H9 (cell line): ENCODE results near the gene PRMT2. TPM values are rescaled to one million over a fixed set of nuclear protein-coding genes. Genes with fewer than 3 reads are reported as not detected.

ENCODE experiments used
- DNase-seq: peaks from one replicate; pipeline ENCODE4 v3.0.0-alpha.2; 2017
- H2AFZ ChIP-seq: one replicate; pipeline ENCODE4 v1.6.1; 2013; ENCODE audit warnings: mild to moderate bottlenecking, low read length, control low read depth, moderate library complexity
- H2AK5ac ChIP-seq: 2 replicates; pipeline ENCODE4 v1.6.1; 2013; ENCODE audit warnings: low read length, control low read depth, mixed read lengths; ENCODE audit not compliant: insufficient read length
- H2BK120ac ChIP-seq: one replicate; pipeline ENCODE4 v1.6.1; 2013; ENCODE audit warnings: low read depth, mild to moderate bottlenecking, low read length, control low read depth, inconsistent platforms; ENCODE audit not compliant: poor library complexity, severe bottlenecking
- H2BK12ac ChIP-seq: 2 replicates; pipeline ENCODE4 v1.6.1; 2013; ENCODE audit warnings: low read length, control low read depth, mixed read lengths, low read depth; ENCODE audit not compliant: insufficient read length
- H2BK15ac ChIP-seq: 2 replicates; pipeline ENCODE4 v1.6.1; 2013; ENCODE audit warnings: low read depth, low read length, control low read depth
- H2BK20ac ChIP-seq: one replicate; pipeline ENCODE4 v1.6.1; 2013; ENCODE audit warnings: low read depth, mild to moderate bottlenecking, low read length, control low read depth, inconsistent platforms; ENCODE audit not compliant: poor library complexity, severe bottlenecking
- H2BK5ac ChIP-seq: 2 replicates; pipeline ENCODE4 v1.6.1; 2013; ENCODE audit warnings: low read length, control low read depth, mixed read lengths; ENCODE audit not compliant: insufficient read length
- H3K14ac ChIP-seq: 2 replicates; pipeline ENCODE4 v1.6.1; 2013; ENCODE audit warnings: low read length, control low read depth; ENCODE audit not compliant: insufficient read depth
- H3K18ac ChIP-seq: 2 replicates; pipeline ENCODE4 v1.6.1; 2013; ENCODE audit warnings: low read depth, mild to moderate bottlenecking, mixed read lengths, low read length, control low read depth; ENCODE audit not compliant: insufficient read length
- H3K23ac ChIP-seq: 2 replicates; pipeline ENCODE4 v1.6.1; 2013; ENCODE audit warnings: low read length, control low read depth, mixed read lengths, low read depth; ENCODE audit not compliant: insufficient read length
- H3K23me2 ChIP-seq: 2 replicates; pipeline ENCODE4 v1.6.1; 2013; ENCODE audit warnings: low read depth, mild to moderate bottlenecking, mixed read lengths, low read length, control low read depth; ENCODE audit not compliant: insufficient read length, poor library complexity, severe bottlenecking
- H3K27ac ChIP-seq: 2 replicates; pipeline ENCODE4 v1.5.1; 2013; ENCODE audit warnings: low read length, control low read depth, mixed read lengths, low read depth; ENCODE audit not compliant: insufficient read length
- H3K27me3 ChIP-seq: 2 replicates; pipeline ENCODE4 v1.6.1; 2013; ENCODE audit warnings: low read length, control low read depth, inconsistent platforms; ENCODE audit not compliant: insufficient read depth
- H3K4ac ChIP-seq: 2 replicates; pipeline ENCODE4 v1.6.1; 2013; ENCODE audit warnings: low read depth, mild to moderate bottlenecking, control low read depth, inconsistent platforms, low read length, moderate library complexity
- H3K4me1 ChIP-seq: 2 replicates; pipeline ENCODE4 v1.6.1; 2013; ENCODE audit warnings: low read length, control low read depth, inconsistent platforms; ENCODE audit not compliant: insufficient read depth
- H3K4me2 ChIP-seq: 2 replicates; pipeline ENCODE4 v1.6.1; 2013; ENCODE audit warnings: low read length, control low read depth, mixed read lengths; ENCODE audit not compliant: insufficient read length, insufficient read depth
- H3K56ac ChIP-seq: 2 replicates; pipeline ENCODE4 v1.6.1; 2013; ENCODE audit warnings: low read depth, mild to moderate bottlenecking, mixed read lengths, low read length, control low read depth; ENCODE audit not compliant: insufficient read length
- H3K79me1 ChIP-seq: 2 replicates; pipeline ENCODE4 v1.6.1; 2013; ENCODE audit warnings: low read depth, mild to moderate bottlenecking, moderate library complexity, low read length, control low read depth, inconsistent platforms; ENCODE audit not compliant: insufficient read depth, poor library complexity, severe bottlenecking
- H3K79me2 ChIP-seq: 2 replicates; pipeline ENCODE4 v1.6.1; 2013; ENCODE audit warnings: low read length, control low read depth, inconsistent platforms; ENCODE audit not compliant: insufficient read depth
- H3K9ac ChIP-seq: 2 replicates; pipeline ENCODE4 v1.6.1; 2013; ENCODE audit warnings: low read length, control low read depth, mixed read lengths; ENCODE audit not compliant: insufficient read length; ENCODE audit errors: extremely low read depth
- H3K9me3 ChIP-seq: one replicate; pipeline ENCODE4 v1.6.1; 2013; ENCODE audit warnings: low read depth, low read length, inconsistent platforms; ENCODE audit not compliant: control insufficient read depth
- H3T11ph ChIP-seq: one replicate; pipeline ENCODE4 v1.6.1; 2013; ENCODE audit warnings: mild to moderate bottlenecking, low read length, control low read depth, inconsistent platforms
- H4K20me1 ChIP-seq: one replicate; pipeline ENCODE4 v1.6.1; 2013; ENCODE audit not compliant: control insufficient read depth, insufficient read length, insufficient read depth
- H4K5ac ChIP-seq: 2 replicates; pipeline ENCODE4 v1.6.1; 2013; ENCODE audit warnings: low read depth, mild to moderate bottlenecking, mixed read lengths, low read length, control low read depth; ENCODE audit not compliant: insufficient read length
- H4K8ac ChIP-seq: replicated peaks from 2 replicates; pipeline ENCODE4 v1.6.1; 2013; ENCODE audit warnings: low read length, control low read depth, mixed read lengths, low read depth; ENCODE audit not compliant: insufficient read length
- H4K91ac ChIP-seq: 2 replicates; pipeline ENCODE4 v1.6.1; 2013; ENCODE audit warnings: low read depth, mild to moderate bottlenecking, moderate library complexity, mixed read lengths, low read length, control low read depth; ENCODE audit not compliant: insufficient read length
- H3K27ac Mint-ChIP-seq, 3 experiments: 2 replicates in 2 of 3; 3 replicates in 1 of 3; pipeline ENCODE4 v1.8.0; 2020 to 2021; ENCODE audit warnings: mixed read lengths in 3 of 3, mild to moderate bottlenecking in 1 of 3, moderate library complexity in 1 of 3
- H3K27me3 Mint-ChIP-seq: 2 replicates; pipeline ENCODE4 v1.8.0; 2021; ENCODE audit warnings: low read depth, mild to moderate bottlenecking, moderate library complexity, mixed read lengths
- H3K36me3 Mint-ChIP-seq, 3 experiments: 2 replicates in 2 of 3; 3 replicates in 1 of 3; pipeline ENCODE4 v1.8.0; 2020 to 2021; ENCODE audit warnings: low read depth in 3 of 3, mixed read lengths in 3 of 3; ENCODE audit not compliant: insufficient read depth in 1 of 3
- H3K4me1 Mint-ChIP-seq, 2 experiments: 2 replicates each; pipeline ENCODE4 v1.8.0; 2020; ENCODE audit warnings: mixed read lengths in 2 of 2
- H3K4me3 Mint-ChIP-seq, 2 experiments: 2 replicates in 1 of 2; 3 replicates in 1 of 2; pipeline ENCODE4 v1.8.0; 2020 to 2021; ENCODE audit warnings: mild to moderate bottlenecking in 2 of 2, mixed read lengths in 2 of 2, moderate library complexity in 1 of 2
- H3K9me3 Mint-ChIP-seq, 2 experiments: 2 replicates in 1 of 2; 3 replicates in 1 of 2; pipeline ENCODE4 v1.8.0; 2020; ENCODE audit warnings: mild to moderate bottlenecking in 2 of 2, mixed read lengths in 2 of 2, moderate library complexity in 1 of 2
- WGBS: extraction: QIAGEN DNeasy Blood & Tissue Kit; methylation state at CpG from one replicate; pipeline ENCODE4 v1.1.7; 2013; ENCODE audit warnings: missing lambda C conversion rate, low lambda C conversion rate, mixed read lengths; ENCODE audit not compliant: insufficient read length; ENCODE audit errors: extremely low coverage; 5-methylcytosine and 5-hydroxymethylcytosine counted together
- total RNA-seq: library from RNA; stranded (reverse); gene quantifications from 2 replicates; pipeline ENCODE4 v1.2.1, GENCODE V29; 2021
- TF ChIP-seq, protein P1 (sequence below): fragments of 200-600 bp; sonication (generic); conservative IDR thresholded peaks from 3 replicates; pipeline ENCODE4 v1.8.0; 2021; ENCODE audit warnings: antibody characterized with exemption, mild to moderate bottlenecking

PRMT2 gene
- total RNA-seq, 1 experiment from 2014 or later, result 53.7 TPM

- H3K56ac ChIP-seq, result no peak overlapping the region
- H2BK20ac ChIP-seq, result no peak overlapping the region
- no peaks in the 10 kb centered on the region for H4K20me1 ChIP-seq
- H3K9me3 ChIP-seq, result peaks cover 7% of the 10 kb centered on the region
- no peak for DNase-seq
- H3K4me2 ChIP-seq, result no peak overlapping the region
- H2BK120ac ChIP-seq, result no peak overlapping the region
- H3K79me2 ChIP-seq, result no peaks in the 10 kb centered on the region
- no CpG with 5 or more reads among the region's 7 CpGs for WGBS
- Mint-ChIP-seq H3K9me3 (peaks cover 9% of the 10 kb centered on the region in 2 experiments), H3K4me1 (peaks cover 19 to 23% of the 10 kb centered on the region in 2 experiments), H3K27ac (no peak overlapping the region), H3K27me3 (peaks cover 3% of the 10 kb centered on the region; the same call in 1 of the 2 replicates), H3K36me3 (peaks cover 6 to 8% (median 6%) of the 10 kb centered on the region in 3 experiments), H3K4me3 (no peak overlapping the region)
- no peaks in the 10 kb centered on the region for H3K27me3 ChIP-seq
- no peak overlapping the region for H3K9ac ChIP-seq
- no peak overlapping the region for H3T11ph ChIP-seq
- H2AFZ ChIP-seq, result no peak overlapping the region
- no peak overlapping the region for H4K91ac ChIP-seq
- no peaks in the 10 kb centered on the region for H3K23me2 ChIP-seq
- no peak overlapping the region for H3K14ac ChIP-seq
- H4K8ac ChIP-seq, result no peak overlapping the region
- no peak overlapping the region for H4K5ac ChIP-seq
- H2AK5ac ChIP-seq, result no peak overlapping the region
- H2BK15ac ChIP-seq, result no peak overlapping the region
- H3K23ac ChIP-seq, result no peak overlapping the region
- no peak overlapping the region for H3K18ac ChIP-seq
- H3K4ac ChIP-seq, result no peak overlapping the region
- no peak overlapping the region for H2BK12ac ChIP-seq
- no peak overlapping the region for H3K27ac ChIP-seq
- H3K79me1 ChIP-seq, result no peaks in the 10 kb centered on the region
- H2BK5ac ChIP-seq, result no peak overlapping the region
- TF ChIP-seq, protein P1, sequence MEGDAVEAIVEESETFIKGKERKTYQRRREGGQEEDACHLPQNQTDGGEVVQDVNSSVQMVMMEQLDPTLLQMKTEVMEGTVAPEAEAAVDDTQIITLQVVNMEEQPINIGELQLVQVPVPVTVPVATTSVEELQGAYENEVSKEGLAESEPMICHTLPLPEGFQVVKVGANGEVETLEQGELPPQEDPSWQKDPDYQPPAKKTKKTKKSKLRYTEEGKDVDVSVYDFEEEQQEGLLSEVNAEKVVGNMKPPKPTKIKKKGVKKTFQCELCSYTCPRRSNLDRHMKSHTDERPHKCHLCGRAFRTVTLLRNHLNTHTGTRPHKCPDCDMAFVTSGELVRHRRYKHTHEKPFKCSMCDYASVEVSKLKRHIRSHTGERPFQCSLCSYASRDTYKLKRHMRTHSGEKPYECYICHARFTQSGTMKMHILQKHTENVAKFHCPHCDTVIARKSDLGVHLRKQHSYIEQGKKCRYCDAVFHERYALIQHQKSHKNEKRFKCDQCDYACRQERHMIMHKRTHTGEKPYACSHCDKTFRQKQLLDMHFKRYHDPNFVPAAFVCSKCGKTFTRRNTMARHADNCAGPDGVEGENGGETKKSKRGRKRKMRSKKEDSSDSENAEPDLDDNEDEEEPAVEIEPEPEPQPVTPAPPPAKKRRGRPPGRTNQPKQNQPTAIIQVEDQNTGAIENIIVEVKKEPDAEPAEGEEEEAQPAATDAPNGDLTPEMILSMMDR, result no peak
- no peaks in the 10 kb centered on the region for H3K4me1 ChIP-seq
These were observed 14.6 kb upstream of the PRMT2 start for GRCh38 chr21:46620846-46621245.
